Esophagus squamous epithelium (tissue), 5 donors: ENCODE data around the gene AFDN. TPM values are rescaled to one million over a fixed set of nuclear protein-coding genes. Genes with fewer than 3 reads are reported as not detected.

Experiments
- DNase-seq: peaks from one replicate; lab custom pipeline; 2025; lab: John Stamatoyannopoulos, UW
- H3K27ac ChIP-seq, 4 donors: fragments of 200-600 bp; sonication (generic); one replicate each; pipeline ENCODE4 v1.5.1; 2016 to 2019; ENCODE audit warnings: mild to moderate bottlenecking in 1 of 4
- H3K27me3 ChIP-seq, 4 donors: fragments of 200-600 bp; sonication (generic); 1 replicate in 3 of 4; 2 replicates in 1 of 4; pipeline versions ENCODE4 v1.5.1 to v1.6.0; 2017 to 2021; ENCODE audit warnings: antibody characterized with exemption in 1 of 4
- H3K36me3 ChIP-seq, 3 donors: fragments of 200-600 bp; sonication (generic); one replicate each; pipeline ENCODE4 v1.5.1; 2016 to 2019
- H3K4me1 ChIP-seq, 3 donors: fragments of 200-600 bp; sonication (generic); one replicate each; pipeline ENCODE4 v1.5.1; 2017 to 2019
- H3K4me3 ChIP-seq, 4 donors: fragments of 200-600 bp; sonication (generic); 1 replicate in 3 of 4; 2 replicates in 1 of 4; pipeline ENCODE4 v1.5.1; 2016 to 2019; ENCODE audit warnings: mild to moderate bottlenecking in 2 of 4, moderate library complexity in 1 of 4
- H3K9me3 ChIP-seq, 3 donors: fragments of 200-600 bp; sonication (generic); one replicate each; pipeline ENCODE4 v1.5.1; 2016 to 2019
- POLR2A ChIP-seq, 4 donors: fragments of 450-650 bp; IDR thresholded peaks; one replicate each; pipeline ENCODE4 v1.6.1; 2017; ENCODE audit warnings: antibody characterized with exemption in 4 of 4, mild to moderate bottlenecking in 4 of 4, moderate library complexity in 3 of 4
- WGBS, 2 donors: methylation state at CpG; one replicate each; pipeline ENCODE4 v1.1.5; 2018; 5-methylcytosine and 5-hydroxymethylcytosine counted together
- intact Hi-C: fragments of 100-400 bp; cut with DNase I; formaldehyde crosslinking; loops from one replicate; pipeline ENCODE4 v1.15.0; 2022
- total RNA-seq, 4 donors: library from RNA; depleted of rRNA; stranded (reverse); fragments of >200 nt; gene quantifications; one replicate each; pipeline ENCODE4 v1.1.0, GENCODE V29; 2016
- TF ChIP-seq, protein P1 (sequence below), 6 experiments: fragments of 450-650 bp in 4 of 6; fragments of 200-600 bp in 2 of 6; sonication (generic) in 2 of 6; IDR thresholded peaks; one replicate each; pipeline ENCODE4 v1.5.1; 2016 to 2019; ENCODE audit warnings: antibody characterized with exemption in 6 of 6, mild to moderate bottlenecking in 4 of 6, moderate library complexity in 4 of 6
- donor health status: DM: yes; HTN: yes; CAD: no.

The AFDN gene
- total RNA-seq, 4 donors from 2014 or later: 93.8 to 250 (median 204) TPM

DNA sequence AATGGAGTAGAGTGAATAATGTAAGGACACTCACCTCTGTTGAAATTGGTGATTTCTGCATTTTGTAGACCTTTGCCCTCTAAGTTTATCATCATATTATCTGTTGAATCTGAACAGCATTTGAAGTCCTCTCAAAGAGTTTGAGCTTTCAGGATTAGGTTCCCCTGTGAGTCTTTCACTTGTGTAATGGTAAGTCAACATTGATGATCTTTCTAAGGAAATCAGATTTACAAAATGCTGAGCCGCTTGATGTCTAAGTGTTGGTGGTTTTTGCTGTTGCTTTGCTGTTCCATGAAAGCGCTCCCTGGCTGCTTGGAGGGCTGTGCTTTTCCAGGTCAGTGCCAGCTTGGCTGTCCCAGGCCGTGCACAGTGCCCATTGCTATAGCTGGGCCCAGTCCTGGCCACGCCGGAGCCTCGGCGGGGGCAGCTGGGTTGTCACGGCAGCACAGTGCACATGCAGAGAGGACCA is 136.9 kb downstream of the AFDN start:
- peaks cover 0 to 81% (median 23%) of the 10 kb centered on the region in 3 donors for H3K36me3 ChIP-seq
- TF ChIP-seq, protein P1, sequence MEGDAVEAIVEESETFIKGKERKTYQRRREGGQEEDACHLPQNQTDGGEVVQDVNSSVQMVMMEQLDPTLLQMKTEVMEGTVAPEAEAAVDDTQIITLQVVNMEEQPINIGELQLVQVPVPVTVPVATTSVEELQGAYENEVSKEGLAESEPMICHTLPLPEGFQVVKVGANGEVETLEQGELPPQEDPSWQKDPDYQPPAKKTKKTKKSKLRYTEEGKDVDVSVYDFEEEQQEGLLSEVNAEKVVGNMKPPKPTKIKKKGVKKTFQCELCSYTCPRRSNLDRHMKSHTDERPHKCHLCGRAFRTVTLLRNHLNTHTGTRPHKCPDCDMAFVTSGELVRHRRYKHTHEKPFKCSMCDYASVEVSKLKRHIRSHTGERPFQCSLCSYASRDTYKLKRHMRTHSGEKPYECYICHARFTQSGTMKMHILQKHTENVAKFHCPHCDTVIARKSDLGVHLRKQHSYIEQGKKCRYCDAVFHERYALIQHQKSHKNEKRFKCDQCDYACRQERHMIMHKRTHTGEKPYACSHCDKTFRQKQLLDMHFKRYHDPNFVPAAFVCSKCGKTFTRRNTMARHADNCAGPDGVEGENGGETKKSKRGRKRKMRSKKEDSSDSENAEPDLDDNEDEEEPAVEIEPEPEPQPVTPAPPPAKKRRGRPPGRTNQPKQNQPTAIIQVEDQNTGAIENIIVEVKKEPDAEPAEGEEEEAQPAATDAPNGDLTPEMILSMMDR (IDR thresholded peaks at IDR 0.05): no peak
- no peak for TF ChIP-seq POLR2A (IDR thresholded peaks at IDR 0.05)
- WGBS, 2 donors: 95 to 100% methylated on average over 1 to 7 of the region's 8 CpGs
- no peak for DNase-seq
- no peak overlapping the region for H3K4me3 ChIP-seq
- no peaks in the 10 kb centered on the region for H3K9me3 ChIP-seq
- intact Hi-C loops: no loop called here
- no peaks in the 10 kb centered on the region for H3K4me1 ChIP-seq
- H3K27me3 ChIP-seq: no peaks in the 10 kb centered on the region
- no peak overlapping the region for H3K27ac ChIP-seq

DNA sequence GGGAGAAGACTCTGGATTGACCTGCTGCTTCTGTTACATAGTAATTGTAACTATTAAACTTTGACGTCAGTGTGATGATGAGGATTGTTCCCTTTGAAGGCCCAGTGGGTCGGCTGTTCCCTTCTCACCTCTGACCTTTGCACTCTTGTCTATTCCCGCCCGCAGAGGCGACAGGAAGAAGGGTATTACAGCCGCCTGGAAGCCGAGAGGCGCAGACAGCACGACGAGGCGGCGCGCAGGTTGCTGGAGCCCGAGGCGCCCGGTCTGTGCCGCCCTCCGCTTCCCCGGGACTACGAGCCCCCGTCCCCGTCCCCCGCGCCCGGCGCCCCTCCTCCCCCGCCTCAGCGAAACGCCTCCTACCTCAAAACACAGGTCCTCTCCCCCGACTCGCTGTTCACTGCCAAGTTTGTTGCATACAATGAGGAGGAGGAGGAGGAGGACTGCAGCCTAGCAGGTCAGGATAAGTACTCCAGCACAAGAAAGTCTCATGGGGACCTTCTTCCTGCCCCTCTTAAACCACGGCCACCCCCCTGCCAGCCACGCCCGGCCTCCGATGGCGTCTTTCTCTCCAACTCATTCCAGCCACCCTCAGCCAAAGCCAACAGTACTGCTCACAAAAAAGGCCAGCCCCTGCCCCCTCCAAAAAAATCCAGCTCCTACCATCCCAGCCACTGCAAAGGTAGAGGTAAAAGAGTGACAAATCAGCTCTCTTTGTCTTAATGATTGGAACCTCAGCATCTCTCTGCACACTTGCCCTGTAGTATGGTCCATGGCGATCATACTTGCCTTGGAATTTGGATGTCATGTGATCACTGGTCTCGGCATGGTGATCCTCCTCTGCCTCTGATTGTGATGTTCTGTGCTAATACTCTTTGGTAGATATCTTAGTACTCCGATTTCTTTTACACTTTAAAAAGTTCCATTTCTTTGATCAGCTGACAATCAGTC is 139.2 kb downstream of the AFDN start:
- Histone ChIP-seq H3K27ac (peak overlapping the region in 1 of 4 donors; percentile 11), H3K4me1 (no peaks in the 10 kb centered on the region), H3K4me3 (no peak overlapping the region), H3K9me3 (no peaks in the 10 kb centered on the region), H3K27me3 (no peaks in the 10 kb centered on the region), H3K36me3 (peaks cover 0 to 97% (median 23%) of the 10 kb centered on the region in 3 donors)
- 80 to 93% methylated on average over 9 of the region's 39 CpGs for WGBS, 2 donors
- intact Hi-C loops: no loop called here
- TF ChIP-seq, protein P1 (IDR thresholded peaks at IDR 0.05): no peak
- TF ChIP-seq POLR2A (IDR thresholded peaks at IDR 0.05): no peak
- DNase-seq: no peak

DNA sequence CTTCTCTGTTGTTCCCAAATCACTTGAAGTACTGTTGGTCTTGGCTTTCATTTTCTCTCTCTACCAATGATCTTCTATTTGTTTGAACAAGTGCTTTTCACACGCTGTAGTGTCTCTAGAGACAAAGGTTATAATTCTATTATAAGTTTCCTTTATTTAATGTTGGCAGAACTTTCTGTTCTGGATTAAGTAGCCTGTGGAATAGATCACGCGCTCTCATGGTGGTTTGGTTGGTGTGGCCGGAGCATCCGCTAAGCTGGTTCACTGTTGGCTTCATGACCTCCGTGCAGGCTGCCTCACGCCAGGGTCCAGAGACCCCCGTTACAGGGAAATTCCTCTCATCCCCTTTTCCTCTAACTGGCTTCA is 139.8 kb downstream of the AFDN start:
- Histone ChIP-seq H3K27ac (no peak overlapping the region), H3K9me3 (no peaks in the 10 kb centered on the region), H3K4me1 (no peaks in the 10 kb centered on the region), H3K36me3 (peaks cover 0 to 99% (median 23%) of the 10 kb centered on the region in 3 donors), H3K27me3 (no peaks in the 10 kb centered on the region), H3K4me3 (no peak overlapping the region)
- DNase-seq: no peak
- 82 to 92% methylated on average over 8 of the region's 8 CpGs for WGBS, 2 donors
- intact Hi-C loops: no loop called here
- no peak for TF ChIP-seq POLR2A (IDR thresholded peaks at IDR 0.05)
- TF ChIP-seq, protein P1 (IDR thresholded peaks at IDR 0.05): no peak

DNA sequence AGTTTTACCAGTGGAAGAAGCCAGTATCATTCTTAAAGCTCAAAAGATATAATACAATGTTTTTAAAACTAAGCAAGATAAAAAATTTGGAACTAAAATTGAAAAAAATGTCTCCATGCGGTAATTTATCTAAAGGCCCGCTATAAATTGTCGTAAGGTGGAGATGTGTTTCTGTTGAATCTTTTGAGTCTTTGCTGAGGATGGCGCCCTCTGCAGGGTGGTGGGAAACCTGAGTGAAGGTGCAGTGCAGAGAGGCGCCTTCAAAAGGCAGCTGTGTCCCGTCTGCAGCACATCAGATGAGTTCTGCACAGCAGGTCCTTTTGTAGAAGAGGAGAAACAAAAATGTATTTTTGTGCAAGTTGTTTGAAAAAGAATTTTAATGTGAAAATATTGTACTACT is 141.4 kb downstream of the AFDN start:
- 63 to 82% methylated on average over 6 of the region's 6 CpGs for WGBS, 2 donors
- no peaks in the 10 kb centered on the region for H3K4me1 ChIP-seq
- H3K9me3 ChIP-seq: no peaks in the 10 kb centered on the region
- no peak for TF ChIP-seq POLR2A (IDR thresholded peaks at IDR 0.05)
- TF ChIP-seq, protein P1 (IDR thresholded peaks at IDR 0.05): peak in 5 of 6 experiments; percentile 9 to 46 (median 17)
- DNase-seq: no peak
- no peak overlapping the region for H3K4me3 ChIP-seq
- no peaks in the 10 kb centered on the region for H3K27me3 ChIP-seq
- H3K36me3 ChIP-seq: peaks cover 0 to 91% (median 19%) of the 10 kb centered on the region in 3 donors
- intact Hi-C loops: no loop called here
- H3K27ac ChIP-seq: no peak overlapping the region

DNA sequence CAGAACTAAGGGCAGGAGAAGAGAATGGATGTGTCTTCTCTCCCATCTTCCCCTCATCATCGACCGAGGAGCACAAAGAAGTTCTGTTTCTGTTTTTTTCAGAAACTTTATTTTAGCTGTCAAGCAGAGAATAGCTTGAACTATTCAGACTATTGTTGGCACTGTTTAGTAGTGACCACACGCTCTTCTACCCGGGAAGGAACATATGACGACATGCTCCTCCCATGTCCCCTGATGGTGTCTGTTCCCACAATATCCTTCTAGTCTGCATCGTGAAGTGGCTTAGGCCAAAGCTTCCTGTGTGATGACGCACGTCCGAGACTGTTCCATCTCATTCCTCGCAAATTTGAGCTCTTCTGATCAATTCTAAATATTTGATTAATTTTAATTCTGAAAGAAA is 143.5 kb downstream of the AFDN start:
- H3K4me3 ChIP-seq: no peak overlapping the region
- no peaks in the 10 kb centered on the region for H3K27me3 ChIP-seq
- H3K27ac ChIP-seq: no peak overlapping the region
- H3K9me3 ChIP-seq: no peaks in the 10 kb centered on the region
- no peak for DNase-seq
- peaks cover 0 to 8% (median 0%) of the 10 kb centered on the region in 3 donors for H3K4me1 ChIP-seq
- TF ChIP-seq, protein P1 (IDR thresholded peaks at IDR 0.05): no peak
- TF ChIP-seq POLR2A (IDR thresholded peaks at IDR 0.05): no peak
- intact Hi-C loops: no loop called here
- H3K36me3 ChIP-seq: peaks cover 0 to 70% (median 19%) of the 10 kb centered on the region in 3 donors
- 88 to 89% methylated on average over 10 of the region's 10 CpGs for WGBS, 2 donors
